ENCODE measurements around the gene ZFYVE28. TPM values are rescaled to one million over a fixed set of nuclear protein-coding genes. Genes with fewer than 3 reads are reported as not detected.

ZFYVE28 gene
- total RNA-seq, 1 experiment from 2014 or later, result 19.2 TPM

- POLR2A ChIA-PET, result no interaction called here
- Histone ChIP-seq H3K9me2 (ENCODE audit: insufficient read depth) (no peaks in the 10 kb centered on the region), H3K4me3 (replicated peaks in 1 of 2; ENCODE audit: low read depth in 1 of 2, low read length in 2 of 2) (no peak overlapping the region), H3K27ac (ENCODE audit: low read depth, low read length) (no peak overlapping the region), H3K27me3 (ENCODE audit: insufficient read depth, low read length) (no peaks in the 10 kb centered on the region), H3K36me3 (ENCODE audit: control insufficient read depth in 1 of 2, insufficient read depth in 2 of 2, low read length in 2 of 2) (no peaks in the 10 kb centered on the region), H2AFZ (ENCODE audit: low read depth, low read length, poor library complexity, severe bottlenecking) (no peak overlapping the region), H3K9me3 (ENCODE audit: control insufficient read depth in 1 of 2, insufficient read depth in 1 of 2, low read depth in 1 of 2, low read length in 2 of 2) (no peaks in the 10 kb centered on the region), H4K20me1 (ENCODE audit: insufficient read depth) (no peaks in the 10 kb centered on the region), H3K4me1 (ENCODE audit: control insufficient read depth in 1 of 2, insufficient read depth in 2 of 2, low read length in 2 of 2) (peaks cover 10 to 13% of the 10 kb centered on the region in 2 experiments), H3K79me2 (ENCODE audit: insufficient read depth, low read length) (no peaks in the 10 kb centered on the region), H3K9ac (ENCODE audit: low read length) (no peak overlapping the region), H3K4me2 (ENCODE audit: low read length) (no peak overlapping the region)
- TF ChIP-seq EZH2phosphoT487 (IDR thresholded peaks at IDR 0.05; ENCODE audit: borderline replicate concordance) (no peak), POLR2A (IDR thresholded peaks at IDR 0.05; ENCODE audit: borderline replicate concordance, extremely low read depth, insufficient read depth, insufficient read length) (no peak), EZH2 (IDR thresholded peaks at IDR 0.05) (no peak), MAX (IDR thresholded peaks at IDR 0.05) (no peak), ZNF274 (IDR thresholded peaks at IDR 0.05; ENCODE audit: low read depth, low read length) (no peak), RAD21 (IDR thresholded peaks at IDR 0.05; ENCODE audit: low read depth) (no peak), YY1 (IDR thresholded peaks at IDR 0.05; ENCODE audit: extremely low read depth, insufficient replicate concordance, low read depth, low read length) (no peak), POLR2AphosphoS5 (IDR thresholded peaks at IDR 0.05; ENCODE audit: low read depth, low read length) (no peak), CTCF (IDR thresholded peaks at IDR 0.05 in 2 of 3, conservative IDR thresholded peaks at IDR 0.05 in 1 of 3; ENCODE audit: borderline replicate concordance in 1 of 3, insufficient read depth in 1 of 3, low read depth in 2 of 3, low read length in 2 of 3) (no peak), SIN3A (IDR thresholded peaks at IDR 0.05; ENCODE audit: low read depth) (no peak), ZFX (IDR thresholded peaks at IDR 0.05) (no peak), ATF3 (IDR thresholded peaks at IDR 0.05) (no peak)
- intact Hi-C loops (cut with micrococcal nuclease), result no loop called here
- RAD21 ChIA-PET (ENCODE audit: low non-redundant PET in 1 of 2, low total read pairs in 2 of 2, uncharacterized antibody in 2 of 2, unreplicated experiment in 2 of 2), result no interaction called here
- no peak for ATAC-seq
- no TSS peak for BruUV-seq (replicated peaks)
- no peak for DNase-seq (ENCODE audit: low read depth, low spot score)
- CTCF ChIA-PET, result no interaction called here
Measured at GRCh38 chr4:2337896-2338295, 80.5 kb downstream of the ZFYVE28 start.

Measured in HCT116 (cell line).